GM23248 (cell line): Measurements from ENCODE around the gene STON2.

Source experiments
- EZH2 ChIP-seq: fragments of 200-600 bp; sonication (generic); IDR thresholded peaks from 2 replicates; pipeline ENCODE4 v1.6.1; 2018; ENCODE audit warnings: antibody characterized with exemption, mild to moderate bottlenecking; ENCODE audit not compliant: insufficient read depth, poor library complexity, severe bottlenecking
- EZH2phosphoT487 ChIP-seq: fragments of 200-600 bp; sonication (generic); IDR thresholded peaks from 2 replicates; pipeline ENCODE4 v1.6.1; 2018; ENCODE audit warnings: antibody characterized with exemption, moderate library complexity, mild to moderate bottlenecking, low read depth; ENCODE audit not compliant: insufficient read depth

DNA sequence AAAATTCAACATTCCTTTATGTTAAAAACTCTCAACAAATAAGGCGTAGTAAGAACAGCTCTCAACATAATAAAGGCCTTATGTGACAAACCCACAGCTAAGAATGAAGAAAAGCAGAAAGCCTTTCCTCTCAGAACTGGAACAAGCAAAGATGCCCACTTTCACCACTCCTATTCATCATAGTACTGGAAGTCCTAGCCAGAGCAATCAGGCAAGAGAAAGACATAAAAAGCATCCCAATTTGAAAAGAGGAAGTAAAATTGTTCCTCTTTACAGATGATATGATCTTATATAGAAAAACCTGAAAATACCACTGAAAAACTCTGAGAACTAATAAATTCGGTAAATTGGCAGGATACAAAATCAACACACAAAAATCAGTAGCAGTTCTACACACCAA, 52.1 kb downstream of the STON2 start:
- no peak for TF ChIP-seq EZH2phosphoT487
- no peak for TF ChIP-seq EZH2
